HepG2 (cell line): Measurements from ENCODE around the gene TRAPPC12. TPM values are rescaled to one million over a fixed set of nuclear protein-coding genes. Genes with fewer than 3 reads are reported as not detected.

Source experiments
- BHLHE40 ChIP-seq: IDR thresholded peaks from 2 replicates; pipeline ENCODE4 v1.6.1; 2011; ENCODE audit warnings: low read length, improper control_type of control experiment
- FLYWCH1 ChIP-seq: sonication (generic); formaldehyde crosslinking; IDR thresholded peaks from 2 replicates; pipeline ENCODE4 v1.8.1; 2023; ENCODE audit warnings: mild to moderate bottlenecking, missing genetic modification reagents
- HNF4A ChIP-seq: sonication (generic); formaldehyde crosslinking; IDR thresholded peaks from 2 replicates; pipeline ENCODE4 v1.4.0; 2020; ENCODE audit warnings: missing genetic modification reagents
- RAD51 ChIP-seq: fragments of 450-650 bp; IDR thresholded peaks from 2 replicates; pipeline ENCODE4 v1.6.1; 2016; ENCODE audit warnings: borderline replicate concordance
- TAF15 ChIP-seq: fragments of 200-400 bp; formaldehyde crosslinking; IDR thresholded peaks from one replicate; pipeline ENCODE4 v1.6.1; 2018; ENCODE audit warnings: mild to moderate bottlenecking, low read depth, low read length; ENCODE audit not compliant: poor library complexity, severe bottlenecking
- TBL1XR1 ChIP-seq: fragments of 150-350 bp; IDR thresholded peaks from 2 replicates; pipeline ENCODE4 v1.6.1; 2014; ENCODE audit warnings: borderline replicate concordance, low read length; ENCODE audit not compliant: partially characterized antibody
- ZNF496 ChIP-seq: sonication (generic); formaldehyde crosslinking; IDR thresholded peaks from 2 replicates; pipeline ENCODE4 v1.8.1; 2023; ENCODE audit warnings: mild to moderate bottlenecking, moderate library complexity, missing genetic modification reagents; ENCODE audit not compliant: insufficient replicate concordance
- ZNF570 ChIP-seq: sonication (generic); formaldehyde crosslinking; IDR thresholded peaks from 2 replicates; pipeline ENCODE4 v1.4.0; 2020; ENCODE audit warnings: mild to moderate bottlenecking, missing genetic modification reagents, borderline replicate concordance
- ZNF615 ChIP-seq: sonication (generic); formaldehyde crosslinking; IDR thresholded peaks from 2 replicates; pipeline ENCODE4 v1.5.0; 2020; ENCODE audit warnings: mild to moderate bottlenecking, missing genetic modification reagents, borderline replicate concordance
- ZSCAN20 ChIP-seq: sonication (generic); formaldehyde crosslinking; IDR thresholded peaks from 2 replicates; pipeline ENCODE4 v1.4.0; 2020; ENCODE audit warnings: missing genetic modification reagents, mild to moderate bottlenecking, borderline replicate concordance
- polyA plus RNA-seq, 8 experiments: library from polyadenylated mRNA; depleted of rRNA in 3 of 8; stranded (reverse) in 7 of 8; unstranded in 1 of 8; fragments of >200 nt; fragmentation: Illumina TruSeq in 4 of 8; extraction: Trizol in 4 of 8; gene quantifications; 2 replicates each; pipeline versions ENCODE4 v1.2.1 to v1.2.3, GENCODE V29; 2011 to 2016; ENCODE audit warnings: low read depth in 4 of 8, missing spikeins in 1 of 8, mixed read lengths in 1 of 8; ENCODE audit not compliant: insufficient read depth in 1 of 8
- total RNA-seq, 5 experiments: library from RNA; depleted of rRNA; stranded (reverse); fragments of >200 nt; fragmentation: Illumina TruSeq; extraction: Trizol; gene quantifications; 2 replicates each; pipeline ENCODE4 v1.2.3, GENCODE V29; 2016; ENCODE audit warnings: low read depth in 1 of 5
- TF ChIP-seq, protein P1 (sequence below): IDR thresholded peaks from 2 replicates; pipeline ENCODE4 v1.6.1; 2016; ENCODE audit warnings: missing biosample characterization, missing genetic modification reagents, low read depth
- TF ChIP-seq, protein P2 (sequence below): sonication (generic); formaldehyde crosslinking; IDR thresholded peaks from 2 replicates; pipeline ENCODE4 v1.5.0; 2020; ENCODE audit warnings: missing genetic modification reagents
- TF ChIP-seq, protein P3 (sequence below): sonication (generic); formaldehyde crosslinking; IDR thresholded peaks from 2 replicates; pipeline ENCODE4 v1.4.0; 2020; ENCODE audit warnings: missing genetic modification reagents
- TF ChIP-seq, protein P4 (sequence below): sonication (generic); formaldehyde crosslinking; IDR thresholded peaks from 2 replicates; pipeline ENCODE4 v1.4.0; 2020; ENCODE audit warnings: mild to moderate bottlenecking, missing genetic modification reagents
- TF ChIP-seq, protein P5 (sequence below): sonication (generic); formaldehyde crosslinking; IDR thresholded peaks from 2 replicates; pipeline ENCODE4 v1.8.1; 2023; ENCODE audit warnings: mild to moderate bottlenecking, moderate library complexity, missing genetic modification reagents
- TF ChIP-seq, protein P6 (sequence below), 2 experiments: sonication (generic) in 1 of 2; formaldehyde crosslinking in 1 of 2; IDR thresholded peaks; 2 replicates each; pipeline versions ENCODE4 v1.4.0 to v1.6.1; 2018 to 2020; ENCODE audit warnings: missing genetic modification reagents in 2 of 2, borderline replicate concordance in 1 of 2, low read depth in 1 of 2, mild to moderate bottlenecking in 1 of 2, missing biosample characterization in 1 of 2

TRAPPC12 gene
- total and polyA plus RNA-seq, 2 of the 13 experiments (the other 11 are each of a cell fraction or from before 2014, with no cell fraction given), result 46.4 to 97.7 TPM

DNA sequence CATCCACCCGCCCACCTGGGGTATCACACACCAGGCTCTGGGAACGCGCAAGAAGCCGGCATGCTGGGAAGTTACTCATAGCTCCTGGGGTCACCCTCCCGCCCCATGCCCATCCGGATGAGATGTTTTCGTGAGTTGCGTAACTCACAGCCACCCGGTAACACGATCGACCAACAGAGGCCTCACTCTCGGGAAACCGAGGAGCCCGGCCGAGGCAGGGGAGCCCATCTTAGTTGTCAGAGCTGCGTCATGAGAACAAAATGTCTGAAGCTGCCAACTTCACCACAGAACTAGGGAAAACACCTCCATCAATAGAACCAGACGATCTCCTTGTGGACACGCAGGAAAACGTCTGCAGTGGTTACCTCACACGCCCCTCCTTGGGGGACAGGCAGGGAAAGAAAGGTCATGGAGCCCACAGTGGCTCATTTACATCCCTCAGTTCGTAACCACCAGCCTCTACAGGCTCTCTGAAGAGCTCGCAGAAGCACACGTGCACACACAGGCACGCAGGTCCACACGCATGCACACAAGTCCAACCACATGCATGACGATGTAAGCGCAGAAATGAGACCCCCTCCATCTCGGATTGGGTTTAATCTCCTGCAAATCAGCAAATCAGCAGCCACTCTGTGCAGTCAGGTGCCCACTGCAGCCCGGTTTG, 113.6 kb downstream of the TRAPPC12 start (continued):
- TF ChIP-seq, protein P1, sequence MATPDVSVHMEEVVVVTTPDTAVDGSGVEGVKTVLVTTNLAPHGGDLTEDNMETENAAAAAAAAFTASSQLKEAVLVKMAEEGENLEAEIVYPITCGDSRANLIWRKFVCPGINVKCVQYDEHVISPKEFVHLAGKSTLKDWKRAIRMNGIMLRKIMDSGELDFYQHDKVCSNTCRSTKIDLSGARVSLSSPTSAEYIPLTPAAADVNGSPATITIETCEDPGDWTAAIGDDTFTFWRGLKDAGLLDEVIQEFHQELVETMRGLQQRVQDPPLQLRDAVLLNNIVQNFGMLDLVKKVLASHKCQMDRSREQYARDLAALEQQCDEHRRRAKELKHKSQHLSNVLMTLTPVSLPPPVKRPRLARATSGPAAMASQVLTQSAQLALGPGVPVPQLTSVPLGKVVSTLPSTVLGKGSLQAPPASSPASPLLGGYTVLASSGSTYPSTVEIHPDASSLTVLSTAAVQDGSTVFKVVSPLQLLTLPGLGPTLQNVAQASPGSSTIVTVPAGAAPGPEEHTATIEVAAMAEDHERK (CRISPR knock-in tag), result no peak
- TF ChIP-seq FLYWCH1 (CRISPR knock-in tag) (no peak), ZNF496 (CRISPR knock-in tag) (no peak), BHLHE40 (peak; percentile 24; the same call in 1 of the 2 replicates), ZSCAN20 (CRISPR knock-in tag) (no peak), TBL1XR1 (no peak), HNF4A (CRISPR knock-in tag) (0 out of 2 replicates have a peak, but pooled peaks have one; percentile 22), ZNF570 (CRISPR knock-in tag) (no peak), TAF15 (no peak), ZNF615 (no peak), RAD51 (no peak)
- TF ChIP-seq, protein P2, sequence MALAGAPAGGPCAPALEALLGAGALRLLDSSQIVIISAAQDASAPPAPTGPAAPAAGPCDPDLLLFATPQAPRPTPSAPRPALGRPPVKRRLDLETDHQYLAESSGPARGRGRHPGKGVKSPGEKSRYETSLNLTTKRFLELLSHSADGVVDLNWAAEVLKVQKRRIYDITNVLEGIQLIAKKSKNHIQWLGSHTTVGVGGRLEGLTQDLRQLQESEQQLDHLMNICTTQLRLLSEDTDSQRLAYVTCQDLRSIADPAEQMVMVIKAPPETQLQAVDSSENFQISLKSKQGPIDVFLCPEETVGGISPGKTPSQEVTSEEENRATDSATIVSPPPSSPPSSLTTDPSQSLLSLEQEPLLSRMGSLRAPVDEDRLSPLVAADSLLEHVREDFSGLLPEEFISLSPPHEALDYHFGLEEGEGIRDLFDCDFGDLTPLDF (CRISPR knock-in tag), result no peak
- TF ChIP-seq, protein P3, sequence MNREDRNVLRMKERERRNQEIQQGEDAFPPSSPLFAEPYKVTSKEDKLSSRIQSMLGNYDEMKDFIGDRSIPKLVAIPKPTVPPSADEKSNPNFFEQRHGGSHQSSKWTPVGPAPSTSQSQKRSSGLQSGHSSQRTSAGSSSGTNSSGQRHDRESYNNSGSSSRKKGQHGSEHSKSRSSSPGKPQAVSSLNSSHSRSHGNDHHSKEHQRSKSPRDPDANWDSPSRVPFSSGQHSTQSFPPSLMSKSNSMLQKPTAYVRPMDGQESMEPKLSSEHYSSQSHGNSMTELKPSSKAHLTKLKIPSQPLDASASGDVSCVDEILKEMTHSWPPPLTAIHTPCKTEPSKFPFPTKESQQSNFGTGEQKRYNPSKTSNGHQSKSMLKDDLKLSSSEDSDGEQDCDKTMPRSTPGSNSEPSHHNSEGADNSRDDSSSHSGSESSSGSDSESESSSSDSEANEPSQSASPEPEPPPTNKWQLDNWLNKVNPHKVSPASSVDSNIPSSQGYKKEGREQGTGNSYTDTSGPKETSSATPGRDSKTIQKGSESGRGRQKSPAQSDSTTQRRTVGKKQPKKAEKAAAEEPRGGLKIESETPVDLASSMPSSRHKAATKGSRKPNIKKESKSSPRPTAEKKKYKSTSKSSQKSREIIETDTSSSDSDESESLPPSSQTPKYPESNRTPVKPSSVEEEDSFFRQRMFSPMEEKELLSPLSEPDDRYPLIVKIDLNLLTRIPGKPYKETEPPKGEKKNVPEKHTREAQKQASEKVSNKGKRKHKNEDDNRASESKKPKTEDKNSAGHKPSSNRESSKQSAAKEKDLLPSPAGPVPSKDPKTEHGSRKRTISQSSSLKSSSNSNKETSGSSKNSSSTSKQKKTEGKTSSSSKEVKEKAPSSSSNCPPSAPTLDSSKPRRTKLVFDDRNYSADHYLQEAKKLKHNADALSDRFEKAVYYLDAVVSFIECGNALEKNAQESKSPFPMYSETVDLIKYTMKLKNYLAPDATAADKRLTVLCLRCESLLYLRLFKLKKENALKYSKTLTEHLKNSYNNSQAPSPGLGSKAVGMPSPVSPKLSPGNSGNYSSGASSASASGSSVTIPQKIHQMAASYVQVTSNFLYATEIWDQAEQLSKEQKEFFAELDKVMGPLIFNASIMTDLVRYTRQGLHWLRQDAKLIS (CRISPR knock-in tag), result no peak
- TF ChIP-seq, protein P4, sequence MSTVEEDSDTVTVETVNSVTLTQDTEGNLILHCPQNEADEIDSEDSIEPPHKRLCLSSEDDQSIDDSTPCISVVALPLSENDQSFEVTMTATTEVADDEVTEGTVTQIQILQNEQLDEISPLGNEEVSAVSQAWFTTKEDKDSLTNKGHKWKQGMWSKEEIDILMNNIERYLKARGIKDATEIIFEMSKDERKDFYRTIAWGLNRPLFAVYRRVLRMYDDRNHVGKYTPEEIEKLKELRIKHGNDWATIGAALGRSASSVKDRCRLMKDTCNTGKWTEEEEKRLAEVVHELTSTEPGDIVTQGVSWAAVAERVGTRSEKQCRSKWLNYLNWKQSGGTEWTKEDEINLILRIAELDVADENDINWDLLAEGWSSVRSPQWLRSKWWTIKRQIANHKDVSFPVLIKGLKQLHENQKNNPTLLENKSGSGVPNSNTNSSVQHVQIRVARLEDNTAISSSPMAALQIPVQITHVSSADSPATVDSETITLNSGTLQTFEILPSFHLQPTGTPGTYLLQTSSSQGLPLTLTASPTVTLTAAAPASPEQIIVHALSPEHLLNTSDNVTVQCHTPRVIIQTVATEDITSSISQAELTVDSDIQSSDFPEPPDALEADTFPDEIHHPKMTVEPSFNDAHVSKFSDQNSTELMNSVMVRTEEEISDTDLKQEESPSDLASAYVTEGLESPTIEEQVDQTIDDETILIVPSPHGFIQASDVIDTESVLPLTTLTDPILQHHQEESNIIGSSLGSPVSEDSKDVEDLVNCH (CRISPR knock-in tag), result no peak
- TF ChIP-seq, protein P5, sequence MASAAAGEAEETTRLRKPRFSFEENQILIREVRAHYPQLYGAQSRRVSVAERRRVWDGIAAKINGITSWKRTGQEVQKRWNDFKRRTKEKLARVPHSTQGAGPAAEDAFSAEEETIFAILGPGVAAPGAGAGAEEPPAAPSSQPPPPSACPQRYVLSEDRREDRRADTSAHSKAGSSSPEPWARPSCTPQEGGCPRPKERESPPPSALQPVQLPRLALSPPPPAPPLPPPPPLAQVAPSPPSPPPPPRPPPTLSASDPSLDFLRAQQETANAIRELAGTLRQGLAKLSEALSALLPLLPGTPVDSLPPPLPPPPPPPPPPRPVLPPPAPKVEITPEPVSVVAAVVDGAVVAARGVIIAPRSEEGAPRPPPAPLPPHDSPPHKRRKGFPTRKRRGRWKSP (CRISPR knock-in tag), result no peak
- TF ChIP-seq, protein P6, sequence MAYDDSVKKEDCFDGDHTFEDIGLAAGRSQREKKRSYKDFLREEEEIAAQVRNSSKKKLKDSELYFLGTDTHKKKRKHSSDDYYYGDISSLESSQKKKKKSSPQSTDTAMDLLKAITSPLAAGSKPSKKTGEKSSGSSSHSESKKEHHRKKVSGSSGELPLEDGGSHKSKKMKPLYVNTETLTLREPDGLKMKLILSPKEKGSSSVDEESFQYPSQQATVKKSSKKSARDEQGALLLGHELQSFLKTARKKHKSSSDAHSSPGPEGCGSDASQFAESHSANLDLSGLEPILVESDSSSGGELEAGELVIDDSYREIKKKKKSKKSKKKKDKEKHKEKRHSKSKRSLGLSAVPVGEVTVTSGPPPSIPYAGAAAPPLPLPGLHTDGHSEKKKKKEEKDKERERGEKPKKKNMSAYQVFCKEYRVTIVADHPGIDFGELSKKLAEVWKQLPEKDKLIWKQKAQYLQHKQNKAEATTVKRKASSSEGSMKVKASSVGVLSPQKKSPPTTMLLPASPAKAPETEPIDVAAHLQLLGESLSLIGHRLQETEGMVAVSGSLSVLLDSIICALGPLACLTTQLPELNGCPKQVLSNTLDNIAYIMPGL (CRISPR knock-in tag; IDR thresholded peaks at IDR 0.05; ENCODE audit: borderline replicate concordance in 1 of 2, low read depth in 1 of 2), result peak; percentile 44 to 69; a peak in 2 of 4 replicates
